ENCODE data around the gene GJB2. TPM values are rescaled to one million over a fixed set of nuclear protein-coding genes. Genes with fewer than 3 reads are reported as not detected.

The GJB2 gene
- total RNA-seq, 2 experiments from 2014 or later = 0.19 to 0.25 TPM

- POLR2A ChIA-PET = no interaction called here
- TF ChIP-seq CTCF (IDR thresholded peaks at IDR 0.05) = no peak
- CTCF ChIA-PET = interaction anchor here (0.6 kb wide), 1 partner anchor 52 kb away, joined by 3 read pairs; no protein-coding TSS in a partner anchor
These were observed 47.2 kb downstream of the GJB2 start for GRCh38 chr13:20145521-20145920.

GRCh38 chr13:20144141-20144850 lies 48.4 kb downstream of the GJB2 start:
- H3K27me3 Mint-ChIP-seq = peaks cover 79% of the 10 kb centered on the region
- no peaks in the 10 kb centered on the region for H3K4me1 Mint-ChIP-seq (ENCODE audit: low read depth)
- intact Hi-C loops (cut with DNase I, micrococcal nuclease) = no loop called here
- no peak overlapping the region for H3K4me3 Mint-ChIP-seq
- ATAC-seq (ENCODE audit: poor library complexity) = no peak
- peaks cover 25 to 41% of the 10 kb centered on the region in 2 experiments for H3K27me3 ChIP-seq (ENCODE audit: control insufficient read depth in 1 of 2, insufficient read depth in 2 of 2, low read length in 2 of 2)
- H3K9me3 ChIP-seq (ENCODE audit: control insufficient read depth in 1 of 2, insufficient read depth in 1 of 2, low read length in 2 of 2) = peaks cover 0 to 9% of the 10 kb centered on the region in 2 experiments
- no peaks in the 10 kb centered on the region for H3K36me3 ChIP-seq (ENCODE audit: insufficient read depth, low read length)
- POLR2A ChIA-PET = no interaction called here
- no peak overlapping the region for H3K27ac Mint-ChIP-seq
- no peak overlapping the region for H3K4me3 ChIP-seq (ENCODE audit: low read length)
- no peak for TF ChIP-seq CTCF (IDR thresholded peaks at IDR 0.05)
- H3K36me3 Mint-ChIP-seq (ENCODE audit: low read depth) = no peaks in the 10 kb centered on the region
- peaks cover 2% of the 10 kb centered on the region for H3K4me1 ChIP-seq (ENCODE audit: insufficient read depth, low read length)
- CTCF ChIA-PET = no interaction called here
- no peaks in the 10 kb centered on the region for H3K9me3 Mint-ChIP-seq
- H3K27ac ChIP-seq (ENCODE audit: low read depth in 1 of 2, low read length in 2 of 2) = no peak overlapping the region
- DNase-seq = no peak

More at GRCh38 chr13:20145521-20145920, 47.2 kb downstream of the GJB2 start:
- peaks cover 0 to 9% of the 10 kb centered on the region in 2 experiments for H3K9me3 ChIP-seq (ENCODE audit: control insufficient read depth in 1 of 2, insufficient read depth in 1 of 2, low read length in 2 of 2)
- H3K4me3 Mint-ChIP-seq = no peak overlapping the region
- no peak overlapping the region for H3K27ac Mint-ChIP-seq
- H3K4me1 ChIP-seq (ENCODE audit: insufficient read depth, low read length) = peaks cover 2% of the 10 kb centered on the region
- H3K27me3 ChIP-seq (ENCODE audit: control insufficient read depth in 1 of 2, insufficient read depth in 2 of 2, low read length in 2 of 2) = peaks cover 22 to 45% of the 10 kb centered on the region in 2 experiments
- DNase-seq (no peak), ATAC-seq (ENCODE audit: poor library complexity) (no peak)
- no peaks in the 10 kb centered on the region for H3K36me3 ChIP-seq (ENCODE audit: insufficient read depth, low read length)
- no peak overlapping the region for H3K4me3 ChIP-seq (ENCODE audit: low read length)
- H3K4me1 Mint-ChIP-seq (ENCODE audit: low read depth) = no peaks in the 10 kb centered on the region
- H3K36me3 Mint-ChIP-seq (ENCODE audit: low read depth) = no peaks in the 10 kb centered on the region
- H3K9me3 Mint-ChIP-seq = no peaks in the 10 kb centered on the region
- H3K27me3 Mint-ChIP-seq = peaks cover 79% of the 10 kb centered on the region
- H3K27ac ChIP-seq (ENCODE audit: low read depth in 1 of 2, low read length in 2 of 2) = no peak overlapping the region
- intact Hi-C loops (cut with DNase I, micrococcal nuclease) = loop anchor here in 1 of 2 experiments (5.0 kb wide), 1 partner anchor 38 kb away; no protein-coding TSS in a partner anchor

- no peak overlapping the region for H3K27ac Mint-ChIP-seq
- H3K27me3 ChIP-seq (ENCODE audit: control insufficient read depth in 1 of 2, insufficient read depth in 2 of 2, low read length in 2 of 2) = peaks cover 20 to 48% of the 10 kb centered on the region in 2 experiments
- no peaks in the 10 kb centered on the region for H3K36me3 ChIP-seq (ENCODE audit: insufficient read depth, low read length)
- H3K36me3 Mint-ChIP-seq (ENCODE audit: low read depth) = no peaks in the 10 kb centered on the region
- H3K9me3 ChIP-seq (ENCODE audit: control insufficient read depth in 1 of 2, insufficient read depth in 1 of 2, low read length in 2 of 2) = peaks cover 0 to 9% of the 10 kb centered on the region in 2 experiments
- no peaks in the 10 kb centered on the region for H3K4me1 Mint-ChIP-seq (ENCODE audit: low read depth)
- ATAC-seq (ENCODE audit: poor library complexity) (no peak), DNase-seq (no peak)
- ChIA-PET CTCF (no interaction called here), POLR2A (no interaction called here)
- no peak overlapping the region for H3K4me3 Mint-ChIP-seq
- H3K9me3 Mint-ChIP-seq = no peaks in the 10 kb centered on the region
- TF ChIP-seq CTCF (IDR thresholded peaks at IDR 0.05) = no peak
- intact Hi-C loops (cut with DNase I, micrococcal nuclease) = no loop called here
- no peak overlapping the region for H3K27ac ChIP-seq (ENCODE audit: low read depth in 1 of 2, low read length in 2 of 2)
- peaks cover 77% of the 10 kb centered on the region for H3K27me3 Mint-ChIP-seq
- H3K4me3 ChIP-seq (ENCODE audit: low read length) = no peak overlapping the region
- H3K4me1 ChIP-seq (ENCODE audit: insufficient read depth, low read length) = peaks cover 2% of the 10 kb centered on the region
These were observed 49.7 kb downstream of the GJB2 start for GRCh38 chr13:20142927-20143480.
